ENCODE results near the gene ZNF71. TPM values are rescaled to one million over a fixed set of nuclear protein-coding genes. Genes with fewer than 3 reads are reported as not detected.
"Not testable (repeated sequence)": the region's sequence is repeated elsewhere in the genome, so short reads cannot be mapped to it uniquely, and the experiment has no call there.

The ZNF71 gene
- total RNA-seq, 4 donors from 2014 or later: 4.4 to 10.5 (median 5.6) TPM

DNA sequence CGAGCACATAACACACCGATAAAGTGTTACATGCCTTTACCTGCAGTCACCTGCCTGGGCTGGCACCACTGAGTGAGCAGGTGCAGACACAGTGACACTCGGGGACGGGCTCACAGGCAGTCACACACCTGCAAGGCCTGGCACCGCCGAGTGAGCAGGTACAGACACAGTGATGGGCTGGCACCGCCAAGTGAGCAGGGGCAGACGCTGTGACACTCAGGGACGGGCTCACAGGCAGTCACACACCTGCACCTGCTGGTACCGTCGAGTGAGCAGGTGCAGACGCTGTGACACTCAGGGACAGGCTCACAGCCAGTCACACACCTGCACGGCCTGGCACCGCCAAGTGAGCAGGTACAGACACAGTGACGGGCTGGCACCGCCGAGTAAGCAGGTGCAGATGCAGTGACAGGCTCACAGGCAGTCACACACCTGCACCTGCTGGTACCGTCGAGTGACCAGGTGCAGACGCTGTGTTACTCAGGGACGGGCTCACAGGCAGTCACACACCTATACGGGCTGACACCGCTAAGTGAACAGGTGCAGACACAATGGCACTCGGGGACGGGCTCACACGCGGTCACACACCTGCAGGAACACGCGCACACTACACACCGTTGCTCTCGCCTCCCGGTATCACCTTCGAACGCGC is 76.0 kb downstream of the ZNF71 start:
- WGBS, 2 donors (ENCODE audit: low coverage in 1 of 2): 50% methylated on average over 33 of the region's 35 CpGs; no CpG with 5 or more reads in 1 of the 2 donors
- H3K4me1 ChIP-seq: peaks cover 0 to 11% (median 5%) of the 10 kb centered on the region in 4 donors
- no peak for DNase-seq
- peak overlapping the region in 3 of 4 donors; percentile 1 to 58 (median 36) for H3K27ac ChIP-seq
- intact Hi-C loops (cut with DNase I; ENCODE audit: low total_unique reads) (no loop called here), in situ Hi-C loops (cut with MboI; ENCODE audit: low pct_ligation_motif_present in 1 of 4, low pct_unique_long_range_greater_than_20kb in 1 of 4, low sequenced_read_pairs in 3 of 4) (no loop called here)
- TF ChIP-seq POLR2A (IDR thresholded peaks at IDR 0.05) (no peak), POLR2AphosphoS5 (IDR thresholded peaks at IDR 0.05) (no peak), EP300 (IDR thresholded peaks at IDR 0.05; ENCODE audit: low read depth) (no peak)
- TF ChIP-seq, protein P1, sequence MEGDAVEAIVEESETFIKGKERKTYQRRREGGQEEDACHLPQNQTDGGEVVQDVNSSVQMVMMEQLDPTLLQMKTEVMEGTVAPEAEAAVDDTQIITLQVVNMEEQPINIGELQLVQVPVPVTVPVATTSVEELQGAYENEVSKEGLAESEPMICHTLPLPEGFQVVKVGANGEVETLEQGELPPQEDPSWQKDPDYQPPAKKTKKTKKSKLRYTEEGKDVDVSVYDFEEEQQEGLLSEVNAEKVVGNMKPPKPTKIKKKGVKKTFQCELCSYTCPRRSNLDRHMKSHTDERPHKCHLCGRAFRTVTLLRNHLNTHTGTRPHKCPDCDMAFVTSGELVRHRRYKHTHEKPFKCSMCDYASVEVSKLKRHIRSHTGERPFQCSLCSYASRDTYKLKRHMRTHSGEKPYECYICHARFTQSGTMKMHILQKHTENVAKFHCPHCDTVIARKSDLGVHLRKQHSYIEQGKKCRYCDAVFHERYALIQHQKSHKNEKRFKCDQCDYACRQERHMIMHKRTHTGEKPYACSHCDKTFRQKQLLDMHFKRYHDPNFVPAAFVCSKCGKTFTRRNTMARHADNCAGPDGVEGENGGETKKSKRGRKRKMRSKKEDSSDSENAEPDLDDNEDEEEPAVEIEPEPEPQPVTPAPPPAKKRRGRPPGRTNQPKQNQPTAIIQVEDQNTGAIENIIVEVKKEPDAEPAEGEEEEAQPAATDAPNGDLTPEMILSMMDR (IDR thresholded peaks at IDR 0.05): no peak
- no peaks in the 10 kb centered on the region for H3K27me3 ChIP-seq
- no peaks in the 10 kb centered on the region for H3K36me3 ChIP-seq
- H3K9me3 ChIP-seq: no peaks in the 10 kb centered on the region
- H3K4me3 ChIP-seq: peak overlapping the region; percentile 40 to 74 (median 54)

DNA sequence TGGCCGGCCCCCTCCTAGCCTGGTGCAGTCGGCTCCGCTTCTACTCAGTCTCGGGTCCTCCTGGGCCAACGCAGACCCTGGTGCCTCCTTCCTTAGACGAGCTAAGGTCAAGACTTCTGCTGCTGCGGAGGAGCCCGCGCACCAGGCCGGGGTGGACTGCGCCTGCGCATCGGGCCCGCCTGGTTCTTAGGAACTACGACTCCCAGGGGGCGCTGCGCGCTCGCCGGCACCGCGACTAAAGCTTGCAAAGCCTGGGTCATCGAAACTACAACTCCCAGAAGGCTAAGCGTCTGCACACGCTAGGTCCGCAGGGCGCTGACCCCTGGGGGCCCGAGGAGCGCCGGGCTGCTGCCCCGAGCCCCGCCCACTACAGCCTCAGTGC is 76.5 kb downstream of the ZNF71 start, which contains the start of gene ZNF835:
Gene ZNF835, minus strand, starts transcription at position 145 of the 382 bp plus-strand sequence. CDS start 6,559 bp downstream, outside the sequence.
- intact Hi-C loops (cut with DNase I; ENCODE audit: low total_unique reads): no loop called here
- Histone ChIP-seq H3K36me3 (no peaks in the 10 kb centered on the region), H3K9me3 (no peaks in the 10 kb centered on the region), H3K4me3 (peak within 1 kb of the TSS; percentile 40 to 74 (median 54)), H3K4me1 (peaks cover 0 to 11% (median 5%) of the 10 kb centered on the region in 4 donors), H3K27ac (peak within 1 kb of the TSS in 3 of 4 donors; percentile 1 to 58 (median 36)), H3K27me3 (no peaks in the 10 kb centered on the region)
- TF ChIP-seq POLR2A (IDR thresholded peaks at IDR 0.05) (peak; percentile 17), EP300 (IDR thresholded peaks at IDR 0.05; ENCODE audit: low read depth) (no peak), POLR2AphosphoS5 (IDR thresholded peaks at IDR 0.05) (peak in 1 of 3 donors; percentile 32)
- TF ChIP-seq, protein P1 (IDR thresholded peaks at IDR 0.05): peak in 2 of 5 experiments; percentile 16 to 24
- peak; percentile 87 for DNase-seq
- in situ Hi-C loops (cut with MboI; ENCODE audit: low pct_ligation_motif_present in 1 of 4, low pct_unique_long_range_greater_than_20kb in 1 of 4, low sequenced_read_pairs in 3 of 4): no loop called here
- 44% methylated on average over 22 of the region's 32 CpGs; no CpG with 5 or more reads in 1 of the 2 donors for WGBS, 2 donors (ENCODE audit: low coverage in 1 of 2)

DNA sequence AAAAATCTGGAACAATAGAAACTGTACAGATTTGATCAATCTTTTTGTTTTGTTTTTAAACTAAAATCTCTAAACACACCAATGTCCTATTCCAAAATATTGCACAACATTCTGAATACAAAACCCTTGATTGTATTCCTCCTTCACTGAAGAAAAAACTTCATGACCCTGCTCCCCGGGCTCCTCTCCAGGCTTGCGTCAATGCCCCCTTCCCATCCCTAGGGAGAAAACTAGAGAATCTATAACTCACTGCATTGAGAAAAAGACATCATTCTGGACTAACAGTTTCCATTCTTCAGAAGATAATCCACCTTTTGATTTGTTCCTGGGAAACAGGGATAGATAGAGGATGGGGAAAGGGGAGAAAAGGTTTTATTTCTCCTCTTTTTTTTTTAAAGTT is 77.5 kb downstream of the ZNF71 start:
- H3K27ac ChIP-seq; H3K9me3 ChIP-seq; H3K4me3 ChIP-seq; in situ Hi-C loops (cut with MboI; ENCODE audit: low pct_ligation_motif_present in 1 of 4, low pct_unique_long_range_greater_than_20kb in 1 of 4, low sequenced_read_pairs in 3 of 4); intact Hi-C loops (cut with DNase I; ENCODE audit: low total_unique reads); H3K36me3 ChIP-seq; H3K27me3 ChIP-seq; DNase-seq: not testable (repeated sequence)
- WGBS, 2 donors (ENCODE audit: low coverage in 1 of 2): 88 to 95% methylated on average over 2 of the region's 2 CpGs
- H3K4me1 ChIP-seq: peaks cover 0 to 11% (median 5%) of the 10 kb centered on the region in 4 donors

Other genes with a start within 250 kb of the ZNF71 start
- gene ZNF582, start 201.8 kb upstream of the ZNF71 start, total RNA-seq: 10 to 100 TPM in 1 of 4 donors, 1 to 10 TPM in 2, not detected in 1; 1.5 to 10.8 (median 5.2) TPM
- gene ZNF583, start 191.0 kb upstream of the ZNF71 start, total RNA-seq: 1 to 10 TPM; 3.3 to 4.1 (median 3.5) TPM
- 1 to 10 TPM in 2 of 4 donors, under 1 TPM in 2; 0.75 to 6.4 (median 1.0) TPM for gene ZNF667, start 118.0 kb upstream of the ZNF71 start, total RNA-seq
- gene ZNF471, start 87.4 kb upstream of the ZNF71 start, total RNA-seq: 1 to 10 TPM; 1.8 to 3.5 (median 2.2) TPM
- 1 to 10 TPM in 3 of 4 donors, under 1 TPM in 1; 0.20 to 5.4 (median 2.2) TPM for gene ZFP28, start 56.4 kb upstream of the ZNF71 start, total RNA-seq
- 1 to 10 TPM in 3 of 4 donors, under 1 TPM in 1; 0.37 to 5.6 (median 1.5) TPM for gene ZNF470, start 27.8 kb upstream of the ZNF71 start, total RNA-seq
- not detected for gene SMIM17, start 47.9 kb downstream of the ZNF71 start, total RNA-seq
- 1 to 10 TPM in 2 of 4 donors, under 1 TPM in 1, not detected in 1; 0.37 to 2.2 (median 1.4) TPM for gene ZNF835, start 76.5 kb downstream of the ZNF71 start, total RNA-seq
- gene PEG3, start 245.4 kb downstream of the ZNF71 start, total RNA-seq: 1 to 10 TPM in 3 of 4 donors, under 1 TPM in 1; 0.80 to 6.7 (median 3.4) TPM
- 1 to 10 TPM in 2 of 4 donors, under 1 TPM in 1, not detected in 1; 0.16 to 2.2 (median 1.2) TPM for gene ZIM2, start 245.4 kb downstream of the ZNF71 start, total RNA-seq

All from transverse colon (tissue), 4 donors.